Islet of Langerhans (tissue), 1 donor: ENCODE measurements around the gene EMID1.
"Not testable (repeated sequence)": the region's sequence is repeated elsewhere in the genome, so short reads cannot be mapped to it uniquely, and the experiment has no call there.

ENCODE experiments used
- FAIRE-seq: peaks from one replicate; lab custom pipeline; 2011; peaks lifted over from hg19 to GRCh38; lab: Jason Lieb, UNC

Gene EMID1

DNA sequence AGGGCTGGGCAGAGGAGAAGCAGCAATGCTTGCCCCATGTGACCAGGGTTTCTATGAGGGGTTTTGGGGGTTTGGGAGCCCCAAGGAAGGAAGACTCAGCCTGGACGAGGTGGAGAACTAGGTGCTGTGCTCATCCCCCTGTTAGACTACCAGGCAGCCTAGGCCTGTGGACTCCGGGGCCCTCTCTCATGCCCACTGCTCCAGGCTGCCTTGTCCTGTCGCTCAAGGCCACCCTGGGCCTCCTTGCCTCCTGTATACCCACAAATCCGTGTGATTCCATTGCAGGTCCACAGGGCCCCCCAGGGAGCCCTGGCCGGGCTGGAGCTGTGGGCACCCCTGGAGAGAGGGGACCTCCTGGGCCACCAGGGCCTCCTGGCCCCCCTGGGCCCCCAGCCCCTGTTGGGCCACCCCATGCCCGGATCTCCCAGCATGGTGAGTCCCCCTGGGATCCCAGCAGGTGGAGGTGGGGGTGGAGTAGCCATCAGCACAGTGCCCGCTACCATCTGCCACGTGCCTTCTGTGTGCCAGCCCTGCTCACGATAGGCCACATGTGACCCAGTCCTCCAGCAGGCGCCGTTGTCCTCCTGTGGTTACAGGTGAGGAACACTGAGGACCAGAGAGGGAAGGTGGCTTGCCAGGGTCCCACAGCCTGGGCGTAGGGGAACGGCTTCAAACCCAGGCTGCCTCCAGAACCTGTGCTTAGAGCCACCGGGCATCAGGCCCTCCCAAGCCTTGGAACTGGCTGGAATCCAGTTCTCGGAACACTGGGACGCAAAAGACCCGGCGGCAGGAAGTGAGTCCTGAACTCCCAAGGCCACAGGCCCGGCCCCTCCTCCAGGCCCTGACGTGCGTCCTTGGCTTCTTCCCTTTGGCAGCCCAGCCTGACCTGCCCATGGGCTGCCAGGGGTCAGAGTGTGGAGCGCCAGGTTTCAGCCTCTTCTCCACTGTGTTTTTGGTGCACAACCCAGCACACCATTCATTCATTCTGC lies 26.6 kb downstream of the EMID1 start:
- no peak for FAIRE-seq

DNA sequence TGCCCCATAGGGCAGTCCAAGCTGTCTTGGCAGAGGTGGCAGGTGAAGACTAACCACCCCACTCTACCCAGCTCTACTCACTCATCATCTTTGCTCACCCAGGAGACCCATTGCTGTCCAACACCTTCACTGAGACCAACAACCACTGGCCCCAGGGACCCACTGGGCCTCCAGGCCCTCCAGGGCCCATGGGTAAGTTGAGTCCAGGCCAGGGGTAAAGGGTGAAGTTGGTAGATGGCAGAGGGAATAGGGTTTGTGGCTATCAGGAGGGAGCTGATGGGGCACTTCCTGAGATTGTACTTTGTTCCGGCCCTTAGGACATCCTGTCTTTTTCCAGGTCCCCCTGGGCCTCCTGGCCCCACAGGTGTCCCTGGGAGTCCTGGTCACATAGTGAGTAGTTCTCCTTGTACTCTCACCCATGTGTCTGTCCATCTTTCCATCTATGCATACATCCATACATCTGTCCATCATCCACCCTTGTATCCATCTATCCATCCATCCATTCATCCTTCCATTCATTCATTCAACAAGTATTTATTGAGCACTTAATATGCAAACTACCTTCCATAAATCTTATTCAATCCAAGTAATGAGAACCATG lies 27.7 kb downstream of the EMID1 start:
- FAIRE-seq: no peak

DNA sequence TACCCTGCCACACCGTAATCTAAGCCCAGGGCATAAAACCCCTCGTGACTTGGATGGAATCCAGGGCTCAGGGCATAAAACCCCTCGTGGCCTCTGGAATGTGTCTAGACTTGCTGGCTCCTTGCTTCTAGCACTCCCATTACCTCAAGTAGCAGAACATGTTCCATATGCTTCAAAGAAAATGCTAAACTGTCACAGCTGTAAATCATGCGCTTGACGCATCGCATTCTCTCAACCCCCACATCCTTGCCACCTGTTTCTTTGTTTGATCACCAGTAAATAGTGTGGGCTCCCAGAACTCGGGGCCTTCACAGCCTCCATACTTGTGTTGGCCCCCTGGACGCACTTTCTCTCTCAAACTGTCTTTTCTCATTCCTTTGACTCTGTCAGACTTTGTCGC lies 34.8 kb downstream of the EMID1 start:
- FAIRE-seq: not testable (repeated sequence)

DNA sequence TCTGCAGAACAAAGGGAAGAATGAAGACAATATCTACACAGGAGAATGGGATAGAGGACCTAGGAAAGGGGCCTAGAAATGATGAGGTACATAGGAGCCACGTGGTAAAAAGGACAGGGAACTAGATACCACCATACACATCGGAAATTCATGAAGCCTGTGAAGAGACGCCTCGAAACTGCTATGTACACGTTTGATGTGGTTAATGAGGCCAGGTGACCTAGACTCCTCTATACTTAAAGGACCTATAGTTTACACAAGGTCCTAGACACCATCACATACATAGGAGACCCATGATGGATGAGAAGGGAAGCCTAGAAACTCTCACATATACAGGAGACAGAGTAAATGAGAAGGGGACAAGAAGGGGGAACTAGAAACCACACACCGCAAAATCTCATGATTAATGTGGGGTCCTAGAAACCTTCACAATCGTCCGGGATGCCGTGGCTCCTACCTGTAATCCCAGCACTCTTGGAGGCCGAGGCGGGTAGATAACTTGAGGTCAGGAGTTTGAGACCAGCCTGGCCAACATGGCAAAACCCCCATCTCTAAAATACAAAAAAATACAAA lies 38.3 kb downstream of the EMID1 start:
- no peak for FAIRE-seq

DNA sequence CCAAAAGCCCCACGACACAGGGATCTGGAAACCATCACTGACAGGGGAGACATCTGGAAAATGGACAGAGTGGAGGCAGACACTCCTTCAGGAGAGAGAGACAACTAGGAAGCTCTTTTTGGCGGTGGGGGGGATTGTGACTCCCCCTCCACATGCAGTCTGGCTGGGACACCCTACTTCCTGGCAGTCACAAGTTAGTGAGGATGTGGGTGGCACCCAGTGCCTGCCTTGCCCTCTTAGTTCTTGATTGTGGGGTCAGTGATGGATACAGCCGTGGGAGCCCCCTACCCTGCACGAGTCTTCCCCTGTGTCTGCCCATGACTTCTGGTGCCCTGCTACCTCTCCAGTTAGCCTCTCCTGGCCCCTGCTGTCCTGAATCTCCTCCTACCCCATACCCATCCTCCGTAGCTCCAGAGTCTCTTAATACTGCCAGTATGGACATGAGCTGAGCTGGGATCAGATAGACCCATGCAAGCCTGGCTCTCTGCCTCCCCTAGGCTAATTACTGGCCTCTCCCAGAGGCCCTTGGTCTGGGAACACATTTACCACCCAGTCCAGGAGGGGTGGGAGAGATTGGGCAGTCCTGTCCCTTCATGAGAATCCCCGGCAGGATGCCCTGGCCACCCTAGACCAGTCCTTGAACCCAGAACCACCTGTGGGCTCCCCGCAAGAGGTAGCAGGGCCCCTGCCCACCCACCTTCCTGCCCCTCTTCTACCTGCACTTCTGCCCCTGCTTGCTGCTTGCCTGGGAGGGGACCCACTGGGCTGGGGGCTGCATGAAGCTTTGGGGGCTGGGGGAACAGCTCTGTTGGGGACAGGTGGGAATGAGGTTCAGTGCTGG lies 39.3 kb downstream of the EMID1 start:
- FAIRE-seq: no peak

DNA sequence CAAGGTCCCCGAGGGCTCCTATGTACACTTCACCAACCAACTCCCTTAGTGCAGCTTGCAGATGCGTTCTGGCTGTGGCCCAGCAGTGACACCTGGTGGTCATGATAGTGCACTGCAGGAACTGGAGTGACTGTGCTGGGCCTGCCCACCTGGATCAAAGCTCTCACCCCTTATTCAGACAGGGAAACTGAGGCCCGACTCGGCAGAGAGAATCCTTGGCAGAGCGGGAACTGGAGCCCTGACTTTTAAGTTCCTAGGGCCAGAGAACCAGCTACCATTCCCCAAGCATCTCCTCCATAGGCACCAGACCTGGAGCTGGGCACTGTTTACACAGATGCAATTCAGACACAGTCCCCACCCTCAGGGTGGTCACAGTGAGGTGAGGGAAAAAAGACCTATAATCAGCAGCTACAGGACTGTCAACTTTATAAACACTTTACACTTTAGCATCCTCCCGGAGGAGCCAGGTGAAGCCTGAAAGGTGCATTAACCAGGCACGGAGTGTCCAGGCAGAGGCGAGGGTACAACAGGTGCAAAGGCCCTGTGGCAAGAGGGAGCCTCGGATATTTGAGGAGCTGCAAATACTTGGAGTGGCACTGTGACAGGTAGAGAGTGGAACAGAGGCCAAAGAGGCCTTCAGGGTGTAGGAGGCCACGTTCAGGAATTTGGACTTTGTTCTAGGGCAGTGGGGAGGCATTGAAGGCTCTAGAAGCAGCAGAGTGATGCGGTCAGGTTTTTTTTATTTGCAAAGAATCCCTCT lies 40.1 kb downstream of the EMID1 start:
- FAIRE-seq: no peak

DNA sequence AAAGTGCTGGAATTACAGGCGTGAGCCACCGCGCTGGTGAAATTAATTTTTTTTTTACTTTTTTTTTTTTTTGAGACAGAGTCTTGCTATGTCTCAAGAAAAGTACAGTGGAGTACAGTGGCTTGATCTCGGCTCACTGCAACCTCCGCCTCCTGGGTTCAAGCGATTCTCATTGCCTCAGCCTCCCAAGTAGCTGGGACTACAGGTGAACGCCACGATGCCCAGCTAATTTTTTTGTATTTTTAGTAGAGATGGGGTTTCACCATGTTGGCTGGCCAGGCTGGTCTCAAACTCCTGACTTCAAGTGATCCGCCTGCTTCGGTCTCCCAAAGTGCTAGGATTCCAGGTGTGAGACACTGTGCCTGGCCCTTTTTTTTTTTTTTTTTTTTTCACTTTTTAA lies 42.2 kb downstream of the EMID1 start:
- not testable (repeated sequence) for FAIRE-seq

DNA sequence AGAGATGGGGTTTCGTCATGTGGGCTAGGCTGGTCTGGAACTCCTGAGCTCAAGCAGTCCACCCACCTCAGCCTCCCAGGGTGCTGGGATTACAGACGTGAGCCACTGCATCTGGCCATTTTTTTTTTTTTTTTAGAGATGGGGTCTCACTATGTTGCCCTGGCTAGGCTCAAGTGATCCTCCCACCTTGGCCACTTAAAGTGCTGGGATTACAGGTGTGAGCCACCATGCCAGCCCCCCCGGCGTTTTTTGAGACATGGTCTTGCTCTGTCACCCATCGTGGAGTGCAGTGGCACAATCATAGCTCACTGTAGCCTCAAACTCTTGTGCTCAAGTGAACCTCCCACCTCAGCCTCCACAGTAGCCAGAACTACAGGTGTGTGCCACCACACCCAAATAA lies 45.6 kb downstream of the EMID1 start:
- no peak for FAIRE-seq

DNA sequence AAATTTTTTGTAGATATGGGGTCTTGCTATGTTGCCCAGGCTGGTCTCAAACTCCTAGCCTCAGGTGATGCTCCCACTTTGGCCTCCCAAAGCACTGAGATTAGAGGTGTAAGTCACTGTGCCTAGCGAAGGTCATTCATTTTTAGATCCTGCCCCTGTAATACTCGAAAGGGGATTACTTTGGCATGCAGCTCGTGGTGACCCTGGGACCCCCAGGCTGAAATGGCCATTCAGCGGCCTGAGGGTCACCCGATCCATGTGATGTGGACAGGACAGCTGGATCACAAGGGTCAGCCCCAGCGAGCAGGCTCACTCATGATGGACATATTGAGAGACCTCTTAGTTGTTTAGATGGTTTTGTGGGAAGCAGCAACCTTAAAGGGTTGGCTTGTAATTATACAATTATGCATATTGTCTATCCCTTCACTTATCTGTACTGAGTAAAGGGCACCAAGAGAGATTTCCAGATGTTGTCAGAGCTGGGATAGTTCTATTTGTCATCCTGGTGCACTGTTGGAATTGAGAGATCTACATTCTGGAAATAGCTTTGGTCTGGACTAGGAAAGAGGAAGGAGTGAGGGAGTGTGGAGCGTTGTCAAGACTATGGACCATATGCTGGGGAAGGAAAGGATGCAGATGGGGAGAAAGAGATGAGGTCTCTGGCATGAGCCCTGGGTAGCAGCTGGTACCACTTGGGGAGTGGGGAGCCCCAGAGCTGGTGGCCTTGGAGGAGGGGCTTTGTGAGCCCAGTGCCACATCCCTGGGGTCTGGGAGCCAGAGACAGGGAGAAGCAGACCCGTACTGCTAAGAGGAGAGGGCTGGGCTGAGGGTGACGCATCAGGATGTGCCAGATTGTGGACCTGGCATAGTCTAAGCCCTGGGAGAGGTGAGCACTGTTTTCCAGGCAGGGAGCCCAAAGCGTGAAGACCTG lies 46.5 kb downstream of the EMID1 start:
- no peak for FAIRE-seq

DNA sequence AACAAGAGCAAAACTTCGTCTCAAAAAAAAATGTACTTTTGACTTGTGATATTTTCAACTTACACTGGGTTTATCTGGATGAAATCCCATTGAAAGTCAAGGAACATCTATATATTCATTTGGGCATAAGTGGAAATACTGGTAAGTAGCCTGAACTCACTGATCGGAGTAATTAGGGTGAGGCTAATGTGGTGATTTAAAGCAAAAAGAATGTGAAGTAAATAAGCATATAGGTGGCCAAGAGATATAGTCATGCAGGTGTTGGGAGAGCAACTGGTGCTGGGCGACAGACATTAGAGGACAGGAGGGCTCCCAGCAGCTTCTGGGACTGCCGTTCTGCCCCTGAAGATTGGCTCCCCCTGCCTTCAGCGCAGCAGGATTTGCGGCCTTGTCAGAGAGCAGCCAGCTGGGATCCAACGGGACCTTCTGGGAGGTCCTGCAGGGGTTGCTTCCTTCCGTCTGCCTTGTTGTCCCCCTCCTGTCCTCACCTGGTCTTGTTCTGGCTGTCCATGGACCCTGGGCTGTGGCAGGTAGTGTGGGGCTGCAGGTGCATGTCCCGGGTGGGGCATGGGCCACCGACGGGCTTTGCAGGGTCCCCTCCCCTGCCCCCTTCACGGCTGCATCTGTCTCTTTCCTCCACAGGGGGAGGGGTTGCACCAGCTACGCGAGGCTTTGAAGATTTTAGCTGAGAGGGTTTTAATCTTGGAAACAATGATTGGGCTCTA lies 48.0 kb downstream of the EMID1 start:
- no peak for FAIRE-seq

DNA sequence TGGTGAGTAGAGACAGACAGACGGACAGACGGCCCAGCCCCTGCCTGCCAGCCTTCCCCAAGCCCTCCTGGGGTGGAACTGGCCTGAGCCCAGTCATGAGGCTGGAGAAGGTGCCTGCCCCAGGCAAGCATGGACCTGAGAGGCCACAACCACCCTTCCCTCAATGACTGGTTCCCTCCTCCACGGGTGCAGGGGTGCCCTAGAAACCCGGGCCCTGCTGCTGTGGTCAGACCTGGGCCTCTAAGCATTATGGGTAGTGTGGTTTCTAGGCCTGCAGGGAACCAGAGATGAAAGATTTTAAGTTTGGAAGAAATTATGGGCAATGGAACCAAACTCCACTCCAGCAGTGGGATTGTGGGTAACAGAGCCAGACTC lies 48.6 kb downstream of the EMID1 start:
- FAIRE-seq: no peak

DNA sequence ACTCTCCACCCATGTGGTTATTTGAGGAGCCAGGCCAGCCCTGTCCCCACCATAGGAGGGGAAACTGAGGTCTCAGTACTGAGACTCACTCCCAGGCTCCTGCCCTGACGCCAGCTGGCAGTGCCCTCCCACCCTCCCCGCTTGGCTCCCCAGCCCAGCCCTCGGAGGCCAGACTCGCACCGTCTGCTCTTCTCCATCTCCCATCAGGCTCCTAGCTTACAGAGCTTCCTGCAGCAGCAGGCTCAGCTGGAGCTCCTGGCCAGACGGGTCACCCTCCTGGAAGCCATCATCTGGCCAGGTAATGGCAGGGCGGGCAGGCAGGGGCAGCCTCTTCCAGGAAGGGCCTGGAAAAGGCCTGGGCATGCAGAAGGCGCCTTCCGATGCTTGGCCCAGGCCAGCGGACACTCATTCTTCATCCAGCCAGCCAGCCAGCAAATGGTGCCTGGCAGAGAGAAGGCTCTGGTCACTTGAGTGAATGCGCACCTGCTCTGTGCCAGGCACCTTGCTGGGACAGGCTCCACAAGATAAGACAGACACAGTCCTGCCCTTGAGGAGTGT lies 49.4 kb downstream of the EMID1 start:
- FAIRE-seq: no peak

DNA sequence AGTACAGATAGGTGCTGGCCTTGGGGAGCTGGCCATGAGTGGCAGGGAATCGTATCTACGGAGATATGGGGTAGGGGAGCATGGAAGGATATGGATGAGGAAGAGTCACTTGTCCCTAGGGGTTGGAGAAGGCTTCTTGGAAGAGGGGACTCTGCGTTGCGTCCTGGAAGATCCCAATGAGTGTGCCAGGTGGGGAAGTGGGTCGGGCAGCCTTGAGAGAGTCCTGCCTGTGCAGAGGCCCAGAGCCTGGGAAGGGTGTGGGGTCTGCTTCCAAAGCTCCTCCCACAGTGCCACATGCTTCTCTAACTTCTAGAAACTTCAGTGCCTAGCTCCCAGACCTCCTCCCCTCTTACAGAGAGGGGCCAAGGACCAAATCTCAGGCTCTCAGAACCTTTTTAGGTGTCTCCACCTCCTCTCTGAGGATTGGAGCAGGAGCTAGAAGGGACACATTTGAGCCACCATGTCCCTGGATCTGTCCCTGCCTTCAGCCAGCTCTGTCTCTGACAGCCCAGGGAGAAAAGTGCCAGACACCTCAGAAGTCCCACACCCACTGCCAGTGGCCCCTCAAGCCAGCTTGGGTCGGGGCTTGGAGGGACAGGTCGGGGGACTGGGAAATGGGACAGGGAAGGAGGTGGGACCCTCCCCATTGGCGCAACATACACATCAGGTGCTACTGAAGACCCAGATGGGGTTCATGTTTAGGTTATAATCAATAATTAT lies 51.1 kb downstream of the EMID1 start:
- no peak for FAIRE-seq

DNA sequence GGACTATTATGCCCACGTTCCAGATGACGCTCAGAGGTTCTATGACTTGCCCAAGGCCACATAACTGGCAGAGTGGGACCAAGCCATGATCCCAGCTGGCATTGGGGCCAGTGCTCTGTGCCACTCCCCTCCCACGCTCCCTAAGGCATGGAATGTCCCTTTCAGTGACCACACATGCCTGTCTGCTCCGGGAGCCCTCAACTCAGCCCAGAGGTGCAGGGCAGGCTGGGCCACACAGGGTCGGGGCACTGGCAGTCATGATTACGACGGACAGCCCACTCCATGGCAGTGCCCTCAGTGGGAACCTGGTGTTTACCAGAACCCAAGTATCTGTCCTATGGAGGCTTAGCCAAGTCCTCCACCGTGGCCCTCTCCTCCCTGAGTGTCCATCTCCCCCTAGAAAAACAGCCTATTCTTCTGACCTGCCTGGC lies 52.1 kb downstream of the EMID1 start:
- no peak for FAIRE-seq

DNA sequence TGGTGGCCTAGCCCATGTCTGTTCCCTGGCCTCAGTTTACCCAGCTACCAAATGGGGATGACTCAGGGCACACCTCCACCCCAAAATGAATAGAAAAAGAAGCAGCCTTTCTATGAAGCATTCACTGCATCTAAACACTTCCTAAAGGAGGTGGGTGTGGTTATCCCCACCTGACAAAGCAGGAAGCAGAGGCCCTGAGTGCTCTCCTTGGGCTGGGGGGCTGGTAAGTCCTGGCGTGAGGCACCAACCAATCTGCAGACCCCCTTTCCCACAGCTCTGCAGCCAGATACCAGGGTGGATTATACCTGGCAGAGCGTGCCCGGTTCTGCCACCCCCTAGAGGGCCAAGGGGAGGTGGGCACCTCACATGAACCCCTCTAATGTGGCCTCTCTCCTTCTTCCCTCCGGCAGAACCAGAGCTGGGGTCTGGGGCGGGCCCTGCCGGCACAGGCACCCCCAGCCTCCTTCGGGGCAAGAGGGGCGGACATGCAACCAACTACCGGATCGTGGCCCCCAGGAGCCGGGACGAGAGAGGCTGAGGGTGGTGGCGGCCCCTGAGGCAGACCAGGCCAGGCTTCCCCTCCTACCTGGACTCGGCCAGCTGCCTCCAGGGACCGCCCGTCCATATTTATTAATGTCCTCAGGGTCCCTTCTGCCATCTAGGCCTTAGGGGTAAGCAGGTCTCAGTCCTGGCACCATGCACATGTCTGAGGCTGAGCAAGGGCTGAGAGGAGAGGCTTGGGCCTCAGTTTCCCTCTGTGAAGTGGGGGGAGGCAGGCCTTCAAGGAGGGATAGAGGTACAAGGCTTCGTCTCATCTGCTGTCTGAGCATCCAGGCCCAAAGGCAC lies 52.9 kb downstream of the EMID1 start:
- FAIRE-seq: no peak

DNA sequence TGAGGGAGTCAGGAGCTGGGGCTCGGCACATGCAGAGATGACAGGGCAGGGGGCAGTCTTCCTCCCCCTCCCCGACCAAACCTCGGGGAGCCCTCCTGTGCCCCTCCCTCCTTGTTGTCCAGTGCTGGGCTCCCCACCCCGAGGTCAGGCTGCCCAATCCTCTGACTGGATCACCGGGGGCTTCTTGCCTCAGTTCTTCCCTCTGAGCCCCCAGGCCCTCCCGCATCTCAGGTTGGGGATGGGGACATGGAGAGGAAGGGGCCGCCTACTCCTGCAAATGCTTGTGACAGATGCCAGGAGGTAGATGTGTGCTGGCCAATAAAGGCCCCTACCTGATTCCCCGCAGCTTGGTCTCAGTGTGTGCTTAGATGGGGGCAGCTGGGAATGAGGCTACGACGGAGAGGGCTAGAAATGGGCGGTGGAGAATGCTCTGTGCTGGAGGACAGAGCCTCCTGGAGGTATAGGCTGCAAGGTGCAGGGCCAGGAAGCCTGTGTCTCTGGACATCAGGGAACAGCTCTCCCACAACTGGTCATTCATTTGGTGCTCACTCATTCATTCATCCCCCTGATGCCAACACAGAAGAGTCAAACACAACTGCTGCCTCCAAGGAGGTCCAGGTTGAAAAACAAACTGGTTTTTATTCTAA lies 53.7 kb downstream of the EMID1 start:
- no peak for FAIRE-seq

DNA sequence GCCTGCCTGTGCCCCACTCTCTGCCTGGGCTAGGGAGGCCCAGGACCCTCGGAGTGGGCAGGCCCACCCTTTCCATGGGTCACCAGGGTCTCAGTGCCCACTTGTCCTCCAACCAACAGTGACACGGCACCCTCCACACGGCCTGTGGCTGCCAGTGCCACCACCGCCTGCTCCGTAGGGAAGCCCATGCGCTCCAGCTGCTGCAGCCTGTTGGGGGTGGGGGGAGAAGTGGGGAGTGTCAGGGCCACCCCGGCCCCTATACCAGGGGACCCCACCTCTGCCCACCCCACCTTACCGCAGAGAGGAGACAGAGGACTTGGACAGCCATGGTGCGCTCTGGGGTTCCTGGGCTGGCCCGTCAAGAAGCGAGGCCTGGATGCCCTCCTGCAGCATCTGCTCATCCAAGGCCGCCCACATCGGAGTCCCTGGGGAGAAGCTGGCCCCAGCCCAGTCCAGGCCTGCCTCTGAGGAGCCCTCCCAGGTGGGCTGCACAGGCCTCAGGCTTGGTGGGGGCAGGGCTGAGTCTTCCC lies 54.4 kb downstream of the EMID1 start:
- no peak for FAIRE-seq
